IMR-90 (cell line): ENCODE measurements around the gene STX16.

Experiments used
- CEBPB ChIP-seq: IDR thresholded peaks from 2 replicates; pipeline ENCODE4 v1.6.1; 2012; ENCODE audit warnings: low read depth, low read length, improper control_type of control experiment
- CHD1 ChIP-seq: IDR thresholded peaks from 2 replicates; pipeline ENCODE4 v1.6.1; 2012; ENCODE audit warnings: low read depth, low read length, improper control_type of control experiment
- CTCF ChIP-seq: conservative IDR thresholded peaks from 2 replicates; pipeline ENCODE4 v1.5.1; 2012; ENCODE audit warnings: mild to moderate bottlenecking, low read depth, low read length, improper control_type of control experiment
- ELK1 ChIP-seq: fragments of 150-350 bp; IDR thresholded peaks from 2 replicates; pipeline ENCODE4 v1.6.1; 2016; ENCODE audit warnings: low read depth, mild to moderate bottlenecking, low read length, moderate library complexity, borderline replicate concordance
- FOS ChIP-seq: fragments of 150-350 bp; IDR thresholded peaks from 2 replicates; pipeline ENCODE4 v1.6.1; 2016; ENCODE audit warnings: low read depth, low read length
- MAFK ChIP-seq: IDR thresholded peaks from 2 replicates; pipeline ENCODE4 v1.6.1; 2012; ENCODE audit warnings: low read depth, low read length, improper control_type of control experiment
- MAZ ChIP-seq: IDR thresholded peaks from 2 replicates; pipeline ENCODE4 v1.6.1; 2012; ENCODE audit warnings: low read depth, mild to moderate bottlenecking, low read length, improper control_type of control experiment, moderate library complexity, borderline replicate concordance
- NFE2L2 ChIP-seq: fragments of 150-350 bp; IDR thresholded peaks from 2 replicates; pipeline ENCODE4 v1.6.1; 2016; ENCODE audit warnings: low read depth, mild to moderate bottlenecking, low read length
- POLR2A ChIP-seq: IDR thresholded peaks from 2 replicates; pipeline ENCODE4 v1.6.1; 2012; ENCODE audit warnings: mild to moderate bottlenecking, low read depth, low read length
- RAD21 ChIP-seq: IDR thresholded peaks from 2 replicates; pipeline ENCODE4 v1.6.1; 2012; ENCODE audit warnings: low read length, improper control_type of control experiment
- RFX5 ChIP-seq: IDR thresholded peaks from 2 replicates; pipeline ENCODE4 v1.8.0; 2012; ENCODE audit warnings: low read depth, mild to moderate bottlenecking, low read length, moderate library complexity
- USF2 ChIP-seq: fragments of 150-350 bp; IDR thresholded peaks from 2 replicates; pipeline ENCODE4 v1.6.1; 2017; ENCODE audit warnings: mild to moderate bottlenecking, antibody characterized with exemption, low read length, low read depth

- TF ChIP-seq CTCF (no peak), RAD21 (no peak), POLR2A (no peak), NFE2L2 (no peak), MAZ (no peak), FOS (no peak), CEBPB (no peak), RFX5 (no peak), CHD1 (no peak), USF2 (no peak), MAFK (no peak), ELK1 (no peak)
Observed at GRCh38 chr20:58614366-58614765, 36.7 kb upstream of the STX16 start.
